Uterus (tissue), 2 donors: ENCODE measurements around the gene RNF32.

Experiments used
- POLR2A ChIP-seq, 2 donors: fragments of 450-650 bp; IDR thresholded peaks; one replicate each; pipeline ENCODE4 v1.6.1; 2016; ENCODE audit warnings: antibody characterized with exemption in 2 of 2, mild to moderate bottlenecking in 1 of 2, moderate library complexity in 1 of 2
- TF ChIP-seq, protein P1 (sequence below), 4 experiments: fragments of 200-600 bp in 2 of 4; fragments of 450-650 bp in 2 of 4; sonication (generic) in 2 of 4; IDR thresholded peaks; one replicate each; pipeline ENCODE4 v1.5.1; 2016 to 2019; ENCODE audit warnings: antibody characterized with exemption in 4 of 4, mild to moderate bottlenecking in 2 of 4, moderate library complexity in 1 of 4

GRCh38 chr7:156602283-156602682, 38.3 kb upstream of the RNF32 start:
- TF ChIP-seq, protein P1, sequence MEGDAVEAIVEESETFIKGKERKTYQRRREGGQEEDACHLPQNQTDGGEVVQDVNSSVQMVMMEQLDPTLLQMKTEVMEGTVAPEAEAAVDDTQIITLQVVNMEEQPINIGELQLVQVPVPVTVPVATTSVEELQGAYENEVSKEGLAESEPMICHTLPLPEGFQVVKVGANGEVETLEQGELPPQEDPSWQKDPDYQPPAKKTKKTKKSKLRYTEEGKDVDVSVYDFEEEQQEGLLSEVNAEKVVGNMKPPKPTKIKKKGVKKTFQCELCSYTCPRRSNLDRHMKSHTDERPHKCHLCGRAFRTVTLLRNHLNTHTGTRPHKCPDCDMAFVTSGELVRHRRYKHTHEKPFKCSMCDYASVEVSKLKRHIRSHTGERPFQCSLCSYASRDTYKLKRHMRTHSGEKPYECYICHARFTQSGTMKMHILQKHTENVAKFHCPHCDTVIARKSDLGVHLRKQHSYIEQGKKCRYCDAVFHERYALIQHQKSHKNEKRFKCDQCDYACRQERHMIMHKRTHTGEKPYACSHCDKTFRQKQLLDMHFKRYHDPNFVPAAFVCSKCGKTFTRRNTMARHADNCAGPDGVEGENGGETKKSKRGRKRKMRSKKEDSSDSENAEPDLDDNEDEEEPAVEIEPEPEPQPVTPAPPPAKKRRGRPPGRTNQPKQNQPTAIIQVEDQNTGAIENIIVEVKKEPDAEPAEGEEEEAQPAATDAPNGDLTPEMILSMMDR (IDR thresholded peaks at IDR 0.05) = no peak
- no peak for TF ChIP-seq POLR2A (IDR thresholded peaks at IDR 0.05)
